Esophagus mucosa (tissue), 1 donor: Measurements from ENCODE around the gene ICAM4. TPM values are rescaled to one million over a fixed set of nuclear protein-coding genes. Genes with fewer than 3 reads are reported as not detected.
A peak's percentile ranks its signal among the peaks of the same experiment; 100 is the strongest.
"Not testable (repeated sequence)": the region's sequence is repeated elsewhere in the genome, so short reads cannot be mapped to it uniquely, and the experiment has no call there.

Experiments
- ATAC-seq: fragments of 200-7000 bp; cut with Tn5 transposase; one replicate; pipeline ENCODE4 v1.9.1; 2020
- total RNA-seq: library from RNA; stranded (reverse); gene quantifications from one replicate; pipeline ENCODE4 v1.2.4, GENCODE V29; 2023
- donor health status: DM: yes; HTN: yes; CAD: no.

ICAM4 gene
- total RNA-seq, 1 donor from 2014 or later: not detected

DNA sequence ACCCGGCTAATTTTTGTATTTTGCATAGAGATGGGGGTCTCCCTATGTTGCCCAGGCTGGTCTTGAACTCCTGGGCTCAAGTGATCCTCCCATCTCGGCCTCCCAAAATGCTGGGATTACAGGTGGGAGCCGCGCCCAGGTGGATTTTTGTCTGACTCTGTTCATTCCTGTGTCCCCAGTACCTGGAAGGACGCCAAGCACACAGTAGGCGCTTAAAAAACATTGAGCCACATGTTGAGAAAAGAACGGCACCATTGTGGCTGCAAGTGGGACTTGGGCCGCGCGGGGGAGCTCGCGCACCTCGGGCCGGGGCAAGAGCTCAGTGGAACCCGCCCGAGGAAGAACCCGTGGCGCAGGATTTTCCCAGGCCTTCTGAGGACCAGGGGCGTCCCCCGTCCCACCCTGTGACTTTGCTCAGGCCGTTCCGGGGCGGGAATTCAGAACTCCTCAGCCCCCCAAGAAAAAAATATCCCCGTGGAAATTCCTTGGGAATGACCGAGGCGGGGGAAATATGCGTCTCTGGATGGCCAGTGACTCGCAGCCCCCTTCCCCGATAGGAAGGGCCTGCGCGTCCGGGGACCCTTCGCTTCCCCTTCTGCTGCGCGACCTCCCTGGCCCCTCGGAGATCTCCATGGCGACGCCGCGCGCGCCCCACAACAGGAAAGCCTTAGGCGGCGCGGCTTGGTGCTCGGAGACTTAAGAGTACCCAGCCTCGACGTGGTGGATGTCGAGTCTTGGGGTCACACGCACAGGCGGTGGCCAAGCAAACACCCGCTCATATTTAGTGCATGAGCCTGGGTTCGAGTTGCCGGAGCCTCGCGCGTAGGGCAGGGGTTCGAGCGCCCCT, 17.2 kb upstream of the ICAM4 start:
- peak; percentile 77 for ATAC-seq

DNA sequence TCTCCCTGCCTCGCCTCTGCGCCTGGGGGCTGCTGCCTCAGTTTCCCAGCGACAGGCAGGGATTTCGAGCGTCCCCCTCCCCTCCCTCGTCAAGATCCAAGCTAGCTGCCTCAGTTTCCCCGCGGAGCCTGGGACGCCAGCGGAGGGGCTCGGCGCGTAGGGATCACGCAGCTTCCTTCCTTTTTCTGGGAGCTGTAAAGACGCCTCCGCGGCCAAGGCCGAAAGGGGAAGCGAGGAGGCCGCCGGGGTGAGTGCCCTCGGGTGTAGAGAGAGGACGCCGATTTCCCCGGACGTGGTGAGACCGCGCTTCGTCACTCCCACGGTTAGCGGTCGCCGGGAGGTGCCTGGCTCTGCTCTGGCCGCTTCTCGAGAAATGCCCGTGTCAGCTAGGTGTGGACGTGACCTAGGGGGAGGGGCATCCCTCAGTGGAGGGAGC, 16.6 kb upstream of the ICAM4 start:
- peak; percentile 71 for ATAC-seq

DNA sequence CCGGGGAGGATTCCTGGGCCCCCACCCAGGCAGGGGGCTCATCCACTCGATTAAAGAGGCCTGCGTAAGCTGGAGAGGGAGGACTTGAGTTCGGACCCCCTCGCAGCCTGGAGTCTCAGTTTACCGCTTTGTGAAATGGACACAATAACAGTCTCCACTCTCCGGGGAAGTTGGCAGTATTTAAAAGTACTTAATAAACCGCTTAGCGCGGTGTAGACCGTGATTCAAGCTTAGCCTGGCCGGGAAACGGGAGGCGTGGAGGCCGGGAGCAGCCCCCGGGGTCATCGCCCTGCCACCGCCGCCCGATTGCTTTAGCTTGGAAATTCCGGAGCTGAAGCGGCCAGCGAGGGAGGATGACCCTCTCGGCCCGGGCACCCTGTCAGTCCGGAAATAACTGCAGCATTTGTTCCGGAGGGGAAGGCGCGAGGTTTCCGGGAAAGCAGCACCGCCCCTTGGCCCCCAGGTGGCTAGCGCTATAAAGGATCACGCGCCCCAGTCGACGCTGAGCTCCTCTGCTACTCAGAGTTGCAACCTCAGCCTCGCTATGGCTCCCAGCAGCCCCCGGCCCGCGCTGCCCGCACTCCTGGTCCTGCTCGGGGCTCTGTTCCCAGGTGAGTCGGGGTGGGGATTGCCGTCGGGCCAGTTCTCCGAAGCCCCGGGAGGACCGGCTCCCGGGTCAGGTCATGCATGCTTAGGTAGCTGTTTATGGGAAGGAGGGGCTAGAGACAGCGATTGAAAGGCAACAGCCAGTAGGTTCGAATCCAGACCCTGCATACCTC, 15.9 kb upstream of the ICAM4 start, which contains the start of gene ICAM1:
Gene ICAM1 (plus strand): TSS at position 505 of the 779 bp plus-strand sequence. CDS start 40 bp downstream, at position 545.
- ATAC-seq: peak; percentile 65

DNA sequence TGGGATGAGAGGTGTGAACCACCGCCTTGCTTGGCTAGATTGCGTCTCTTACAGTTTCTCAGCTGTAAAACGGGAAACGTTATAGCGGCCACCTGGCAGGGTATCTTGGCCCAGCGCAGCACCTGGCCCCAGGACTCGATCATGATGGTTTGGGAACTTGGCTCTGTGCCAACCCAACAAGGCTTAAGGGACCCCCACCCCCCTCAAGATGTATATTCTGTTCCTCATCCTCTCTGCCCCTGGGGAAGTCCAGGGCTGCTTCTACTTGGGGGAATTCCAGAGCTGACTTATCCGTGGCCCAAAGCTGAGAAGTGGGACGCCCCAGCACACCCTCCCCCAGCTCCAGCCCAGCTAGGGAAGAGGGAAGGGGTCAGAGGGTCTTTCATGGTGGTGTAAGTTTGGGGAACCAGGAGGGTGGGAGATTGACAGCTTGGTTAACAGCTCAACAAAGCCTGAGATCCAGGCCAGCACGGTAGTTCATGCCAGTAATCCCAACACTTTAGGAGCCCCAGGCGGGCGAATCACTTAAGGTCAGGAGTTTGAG, 15.1 kb upstream of the ICAM4 start:
- no peak for ATAC-seq

DNA sequence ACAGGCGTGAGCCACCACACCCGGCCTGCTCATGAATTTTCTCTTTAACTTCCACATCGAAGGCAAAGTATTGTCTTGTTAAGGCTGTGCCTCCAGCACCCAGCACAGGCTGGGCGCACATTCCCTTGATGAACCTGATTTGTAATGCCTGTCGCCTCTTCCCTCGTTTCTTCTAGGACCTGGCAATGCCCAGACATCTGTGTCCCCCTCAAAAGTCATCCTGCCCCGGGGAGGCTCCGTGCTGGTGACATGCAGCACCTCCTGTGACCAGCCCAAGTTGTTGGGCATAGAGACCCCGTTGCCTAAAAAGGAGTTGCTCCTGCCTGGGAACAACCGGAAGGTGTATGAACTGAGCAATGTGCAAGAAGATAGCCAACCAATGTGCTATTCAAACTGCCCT, 12.2 kb upstream of the ICAM4 start:
- no peak for ATAC-seq

DNA sequence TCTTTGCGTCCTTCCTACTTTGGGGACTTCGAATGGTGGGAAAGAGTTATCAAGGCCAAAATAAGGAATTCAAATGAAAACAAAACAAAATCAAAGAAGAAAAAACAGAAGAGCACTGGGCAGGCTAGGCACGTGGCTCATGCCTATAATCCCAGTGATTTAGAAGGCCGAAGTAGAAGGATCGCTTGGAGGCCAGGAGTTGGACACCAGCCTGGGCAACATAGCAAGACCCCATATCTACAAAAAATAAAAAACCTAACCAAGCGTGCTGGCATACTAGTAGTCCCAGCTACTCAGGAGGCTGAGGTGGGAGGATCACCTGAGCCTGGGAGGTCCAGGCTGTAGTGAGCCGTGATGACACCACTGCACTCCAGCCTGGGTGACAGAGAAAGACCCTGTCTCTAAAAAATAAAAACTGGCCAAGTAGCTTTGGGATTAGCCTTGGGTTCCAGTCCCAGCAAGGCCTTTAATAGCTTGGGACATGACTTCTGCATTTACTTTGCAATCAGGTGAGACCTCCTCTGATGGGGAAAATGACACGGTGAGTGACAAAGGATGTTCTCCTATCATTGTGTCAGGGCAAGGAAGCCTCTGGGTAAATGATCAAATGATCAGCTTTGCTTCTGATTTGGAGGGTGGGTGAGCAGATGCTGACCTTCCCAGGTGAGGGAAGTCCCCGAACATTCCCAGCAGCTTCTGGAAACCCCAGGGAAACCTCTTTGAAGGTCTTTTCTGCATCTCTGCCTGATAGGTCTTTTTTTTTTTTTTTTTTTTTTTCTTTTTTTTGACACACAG, 8.8 kb upstream of the ICAM4 start:
- no peak for ATAC-seq

DNA sequence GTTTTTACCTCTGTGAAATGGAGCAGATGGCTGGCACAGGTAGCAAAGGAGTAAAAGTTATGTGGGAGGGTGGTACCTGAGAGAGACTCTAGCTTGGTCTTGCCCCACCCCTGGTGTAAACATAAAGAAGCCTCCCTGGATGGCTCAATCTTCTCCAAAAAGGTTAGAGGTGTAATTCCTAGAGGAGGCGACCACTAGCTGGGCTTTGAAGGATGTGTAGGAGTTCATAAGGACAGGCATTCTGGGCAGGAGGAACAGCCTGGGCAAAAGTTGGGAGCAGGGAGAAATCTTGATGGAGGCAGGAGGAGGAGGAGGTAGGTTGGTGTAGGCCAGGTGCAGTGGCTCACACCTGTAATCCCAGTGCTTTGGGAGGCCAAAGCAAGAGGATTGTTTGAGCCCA, 7.8 kb upstream of the ICAM4 start:
- ATAC-seq: no peak

DNA sequence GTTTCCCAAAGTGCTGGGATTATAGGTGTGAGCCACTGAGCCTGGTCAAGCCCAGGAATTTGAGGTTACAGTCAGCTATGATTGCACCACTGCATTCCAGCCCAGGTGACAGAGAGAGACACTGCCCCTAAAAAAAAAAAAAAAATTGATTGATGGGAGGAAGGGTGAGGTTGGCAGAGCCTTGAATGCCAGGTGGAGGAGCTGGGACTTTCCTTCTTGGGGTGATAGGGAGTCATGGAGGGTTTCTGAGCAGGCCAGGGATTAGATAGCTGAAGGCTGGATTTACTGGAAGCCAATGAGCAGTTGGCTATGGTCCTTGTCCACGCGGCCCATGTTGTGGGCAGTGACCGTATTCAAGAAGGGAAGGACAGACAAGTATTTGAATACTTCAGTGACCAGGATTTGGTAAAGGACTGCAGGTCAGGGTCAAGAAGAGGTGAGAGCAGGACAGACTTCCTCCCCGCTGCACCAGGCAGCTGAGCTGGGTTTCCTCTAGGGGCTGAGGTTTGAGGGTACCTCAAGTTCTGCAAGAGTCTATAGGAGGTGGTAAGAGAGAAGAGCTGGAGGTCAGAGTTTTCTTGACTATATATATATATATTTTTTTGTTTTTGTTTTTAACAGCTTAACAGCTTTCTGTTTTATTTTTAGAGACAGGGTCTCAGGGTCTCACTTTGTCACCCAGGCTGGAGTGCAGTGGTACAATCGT, 6.9 kb upstream of the ICAM4 start:
- ATAC-seq: no peak

DNA sequence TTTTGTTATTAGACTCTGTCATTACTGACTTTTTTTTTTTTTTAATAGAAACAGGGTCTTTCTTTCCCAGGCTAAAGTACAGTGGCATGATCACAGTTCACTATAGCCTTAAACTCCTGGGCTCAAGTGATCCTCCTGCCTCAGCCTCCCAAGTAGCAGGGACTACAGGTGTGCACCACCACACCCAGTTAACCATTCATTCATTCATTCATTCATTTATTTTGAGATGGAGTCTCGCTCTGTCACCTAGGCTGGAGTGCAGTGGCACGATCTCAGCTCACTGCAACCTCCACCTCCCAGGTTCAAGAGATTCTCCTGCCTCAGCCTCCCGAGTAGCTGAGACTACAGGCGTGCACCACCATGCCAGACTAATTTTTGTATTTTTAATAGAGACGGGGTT, 4.7 kb upstream of the ICAM4 start:
- ATAC-seq: not testable (repeated sequence)

DNA sequence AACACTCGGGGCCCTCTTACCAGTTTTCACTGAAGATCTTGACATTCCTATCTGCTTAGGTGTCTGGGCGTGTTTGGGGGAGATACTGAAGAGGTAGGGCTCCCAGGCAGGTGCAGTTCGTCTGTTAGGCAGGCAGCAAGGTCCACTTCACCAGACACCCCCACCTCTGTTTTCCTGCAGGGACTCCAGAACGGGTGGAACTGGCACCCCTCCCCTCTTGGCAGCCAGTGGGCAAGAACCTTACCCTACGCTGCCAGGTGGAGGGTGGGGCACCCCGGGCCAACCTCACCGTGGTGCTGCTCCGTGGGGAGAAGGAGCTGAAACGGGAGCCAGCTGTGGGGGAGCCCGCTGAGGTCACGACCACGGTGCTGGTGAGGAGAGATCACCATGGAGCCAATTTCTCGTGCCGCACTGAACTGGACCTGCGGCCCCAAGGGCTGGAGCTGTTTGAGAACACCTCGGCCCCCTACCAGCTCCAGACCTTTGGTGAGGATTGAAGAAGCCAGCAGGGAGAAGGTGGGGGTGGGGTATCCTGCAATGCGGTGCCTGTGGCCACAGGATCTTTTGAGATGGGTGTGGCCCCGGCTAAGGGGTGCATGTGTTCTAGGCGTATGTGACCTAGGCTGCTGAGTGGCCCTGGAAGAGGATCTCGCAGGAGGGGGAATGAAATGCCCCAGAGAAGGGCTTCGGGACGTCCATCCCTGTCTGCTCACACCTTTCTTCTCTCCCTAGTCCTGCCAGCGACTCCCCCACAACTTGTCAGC, 3.3 kb upstream of the ICAM4 start:
- no peak for ATAC-seq

DNA sequence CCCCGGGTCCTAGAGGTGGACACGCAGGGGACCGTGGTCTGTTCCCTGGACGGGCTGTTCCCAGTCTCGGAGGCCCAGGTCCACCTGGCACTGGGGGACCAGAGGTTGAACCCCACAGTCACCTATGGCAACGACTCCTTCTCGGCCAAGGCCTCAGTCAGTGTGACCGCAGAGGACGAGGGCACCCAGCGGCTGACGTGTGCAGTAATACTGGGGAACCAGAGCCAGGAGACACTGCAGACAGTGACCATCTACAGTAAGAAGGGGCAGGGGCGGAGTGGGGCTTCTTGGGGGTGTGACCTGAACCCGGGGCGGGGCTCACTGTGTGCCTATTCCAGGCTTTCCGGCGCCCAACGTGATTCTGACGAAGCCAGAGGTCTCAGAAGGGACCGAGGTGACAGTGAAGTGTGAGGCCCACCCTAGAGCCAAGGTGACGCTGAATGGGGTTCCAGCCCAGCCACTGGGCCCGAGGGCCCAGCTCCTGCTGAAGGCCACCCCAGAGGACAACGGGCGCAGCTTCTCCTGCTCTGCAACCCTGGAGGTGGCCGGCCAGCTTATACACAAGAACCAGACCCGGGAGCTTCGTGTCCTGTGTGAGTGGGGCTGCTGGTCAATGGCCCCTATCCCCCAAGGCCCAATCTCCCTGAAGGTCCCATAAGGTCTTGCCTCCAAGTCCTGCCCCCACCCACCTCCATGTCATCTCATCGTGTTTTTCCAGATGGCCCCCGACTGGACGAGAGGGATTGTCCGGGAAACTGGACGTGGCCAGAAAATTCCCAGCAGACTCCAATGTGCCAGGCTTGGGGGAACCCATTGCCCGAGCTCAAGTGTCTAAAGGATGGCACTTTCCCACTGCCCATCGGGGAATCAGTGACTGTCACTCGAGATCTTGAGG, 2.4 kb upstream of the ICAM4 start:
- ATAC-seq: no peak

DNA sequence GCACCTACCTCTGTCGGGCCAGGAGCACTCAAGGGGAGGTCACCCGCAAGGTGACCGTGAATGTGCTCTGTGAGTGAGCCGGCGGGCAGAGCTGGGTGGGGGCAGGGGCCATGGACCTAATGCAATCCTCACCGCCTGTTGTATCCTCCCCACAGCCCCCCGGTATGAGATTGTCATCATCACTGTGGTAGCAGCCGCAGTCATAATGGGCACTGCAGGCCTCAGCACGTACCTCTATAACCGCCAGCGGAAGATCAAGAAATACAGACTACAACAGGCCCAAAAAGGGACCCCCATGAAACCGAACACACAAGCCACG, 1.8 kb upstream of the ICAM4 start:
- ATAC-seq: no peak

DNA sequence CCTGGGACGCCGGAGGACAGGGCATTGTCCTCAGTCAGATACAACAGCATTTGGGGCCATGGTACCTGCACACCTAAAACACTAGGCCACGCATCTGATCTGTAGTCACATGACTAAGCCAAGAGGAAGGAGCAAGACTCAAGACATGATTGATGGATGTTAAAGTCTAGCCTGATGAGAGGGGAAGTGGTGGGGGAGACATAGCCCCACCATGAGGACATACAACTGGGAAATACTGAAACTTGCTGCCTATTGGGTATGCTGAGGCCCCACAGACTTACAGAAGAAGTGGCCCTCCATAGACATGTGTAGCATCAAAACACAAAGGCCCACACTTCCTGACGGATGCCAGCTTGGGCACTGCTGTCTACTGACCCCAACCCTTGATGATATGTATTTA, 1.4 kb upstream of the ICAM4 start:
- ATAC-seq: no peak

DNA sequence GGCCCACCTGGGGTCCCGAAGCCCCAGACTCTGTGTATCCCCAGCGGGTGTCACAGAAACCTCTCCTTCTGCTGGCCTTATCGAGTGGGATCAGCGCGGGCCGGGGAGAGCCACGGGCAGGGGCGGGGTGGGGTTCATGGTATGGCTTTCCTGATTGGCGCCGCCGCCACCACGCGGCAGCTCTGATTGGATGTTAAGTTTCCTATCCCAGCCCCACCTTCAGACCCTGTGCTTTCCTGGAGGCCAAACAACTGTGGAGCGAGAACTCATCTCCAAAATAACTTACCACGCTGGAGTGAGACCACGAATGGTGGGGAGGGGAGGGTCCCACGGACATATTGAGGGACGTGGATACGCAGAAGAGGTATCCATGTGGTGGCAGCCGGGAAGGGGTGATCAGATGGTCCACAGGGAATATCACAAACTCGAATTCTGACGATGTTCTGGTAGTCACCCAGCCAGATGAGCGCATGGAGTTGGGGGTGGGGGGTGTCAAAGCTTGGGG, 2.0 kb downstream of the ICAM4 start:
- ATAC-seq: no peak

DNA sequence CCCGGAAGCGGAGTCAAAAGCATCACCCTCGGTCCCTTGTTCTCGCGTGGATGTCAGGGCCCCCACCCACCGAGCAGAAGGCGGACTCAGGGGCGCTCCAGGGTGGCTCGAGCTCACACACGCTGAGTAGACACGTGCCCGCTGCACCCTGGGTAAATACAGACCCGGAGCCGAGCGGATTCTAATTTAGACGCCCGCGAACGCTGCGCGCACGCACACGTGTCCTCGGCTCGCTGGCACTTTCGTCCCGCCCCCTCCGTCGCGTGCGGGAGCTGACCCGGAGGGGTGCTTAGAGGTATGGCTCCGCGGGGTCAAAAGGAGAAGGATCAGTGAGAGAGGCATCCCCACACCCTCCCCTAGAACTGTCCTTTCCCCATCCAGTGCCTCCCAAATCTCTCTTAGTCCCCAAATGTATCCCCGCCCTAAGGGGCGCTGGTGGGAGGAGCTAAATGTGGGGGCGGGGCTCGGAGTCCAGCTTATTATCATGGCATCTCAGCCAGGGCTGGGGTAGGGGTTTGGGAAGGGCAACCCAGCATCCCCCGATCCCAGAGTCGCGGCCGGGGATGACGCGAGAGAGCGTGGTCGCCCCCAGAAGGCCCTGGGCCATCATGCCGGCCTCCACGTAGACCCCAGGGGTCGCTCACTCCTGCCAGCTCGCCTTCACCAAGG, 2.5 kb downstream of the ICAM4 start:
- ATAC-seq: peak; percentile 2

DNA sequence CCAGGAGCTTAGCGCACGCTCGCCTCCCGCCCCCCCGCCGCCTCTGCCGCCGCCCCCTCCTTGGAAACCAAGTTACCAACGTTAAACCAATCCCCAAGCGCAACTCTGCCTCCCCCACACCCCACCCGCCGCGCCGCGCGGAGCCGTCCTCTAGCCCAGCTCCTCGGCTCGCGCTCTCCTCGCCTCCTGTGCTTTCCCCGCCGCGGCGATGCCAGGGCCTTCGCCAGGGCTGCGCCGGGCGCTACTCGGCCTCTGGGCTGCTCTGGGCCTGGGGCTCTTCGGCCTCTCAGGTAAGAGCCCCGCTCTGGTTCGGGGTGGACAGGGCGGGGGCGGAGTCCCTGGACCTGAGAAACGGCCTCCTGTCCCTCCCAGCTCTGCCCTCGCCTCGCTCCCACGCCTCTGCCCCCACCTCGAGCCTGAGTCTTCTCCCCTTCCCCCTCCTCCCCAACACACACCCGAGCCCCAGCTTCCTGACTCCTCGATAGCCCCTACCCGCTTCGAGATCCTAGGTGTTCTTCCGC, 3.1 kb downstream of the ICAM4 start, which contains the start of gene ICAM5:
Gene ICAM5 (plus strand): TSS at position 117 of the 521 bp plus-strand sequence. CDS start 92 bp downstream, at position 209.
- ATAC-seq: no peak

DNA sequence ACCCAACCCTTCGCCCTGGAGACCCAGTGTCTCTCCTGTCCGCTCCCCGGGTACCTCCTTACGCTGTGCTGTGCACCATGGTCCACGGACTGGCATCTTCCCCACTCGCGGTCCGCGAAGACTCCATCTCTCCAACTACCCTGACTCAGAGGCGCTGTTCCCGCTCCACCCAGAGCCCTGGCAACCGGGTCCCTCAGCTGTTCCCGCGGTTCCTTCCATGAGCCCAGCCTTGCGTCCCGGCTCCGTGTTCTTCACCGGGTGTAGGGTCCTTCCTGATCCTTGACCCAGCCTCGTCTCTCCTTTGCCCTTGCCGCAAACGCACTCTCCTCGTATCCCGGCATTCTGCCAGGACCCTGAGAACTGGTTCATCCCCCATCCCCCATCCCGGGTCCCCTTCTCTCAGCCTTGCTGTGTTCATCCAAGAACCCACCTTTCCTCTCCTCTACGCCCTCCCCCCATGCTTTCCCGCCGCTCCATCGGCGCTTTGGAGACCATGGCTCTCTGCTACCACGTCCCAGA, 3.7 kb downstream of the ICAM4 start:
- no peak for ATAC-seq

DNA sequence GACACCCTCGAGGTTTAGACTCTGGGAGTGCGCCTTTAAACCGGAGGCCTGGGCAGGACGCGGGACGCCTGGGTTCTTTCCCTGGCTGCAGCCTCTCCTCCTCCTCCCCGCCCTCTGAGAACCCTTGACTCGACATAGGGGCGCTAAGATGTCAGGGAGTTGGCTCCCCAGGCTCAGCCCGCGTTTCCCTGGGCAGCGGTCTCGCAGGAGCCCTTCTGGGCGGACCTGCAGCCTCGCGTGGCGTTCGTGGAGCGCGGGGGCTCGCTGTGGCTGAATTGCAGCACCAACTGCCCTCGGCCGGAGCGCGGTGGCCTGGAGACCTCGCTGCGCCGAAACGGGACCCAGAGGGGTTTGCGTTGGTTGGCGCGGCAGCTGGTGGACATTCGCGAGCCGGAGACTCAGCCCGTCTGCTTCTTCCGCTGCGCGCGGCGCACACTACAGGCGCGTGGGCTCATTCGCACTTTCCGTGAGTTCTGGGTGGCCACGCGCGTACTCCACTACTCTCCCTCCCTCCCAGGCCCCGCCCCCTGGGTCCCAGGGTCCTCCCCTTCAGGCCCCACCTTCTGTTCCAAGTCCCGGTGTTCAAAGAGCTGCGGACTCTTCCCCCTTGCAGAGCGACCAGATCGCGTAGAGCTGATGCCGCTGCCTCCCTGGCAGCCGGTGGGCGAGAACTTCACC, 4.3 kb downstream of the ICAM4 start:
- ATAC-seq: peak; percentile 22
